Stimulated activated CD8-positive, alpha-beta memory T cell treated with anti-CD3 and anti-CD28 coated beads, Interleukin-4, amount 100 ng/mL, for 24 hours (primary cell): ENCODE measurements around the gene KRTAP10-2.
"Not testable (repeated sequence)": the region's sequence is repeated elsewhere in the genome, so short reads cannot be mapped to it uniquely, and the experiment has no call there.

Source experiments
- DNase-seq: peaks from one replicate; pipeline ENCODE4 v3.0.0-alpha.2; 2020; ENCODE audit warnings: low read depth

The KRTAP10-2 gene

DNA sequence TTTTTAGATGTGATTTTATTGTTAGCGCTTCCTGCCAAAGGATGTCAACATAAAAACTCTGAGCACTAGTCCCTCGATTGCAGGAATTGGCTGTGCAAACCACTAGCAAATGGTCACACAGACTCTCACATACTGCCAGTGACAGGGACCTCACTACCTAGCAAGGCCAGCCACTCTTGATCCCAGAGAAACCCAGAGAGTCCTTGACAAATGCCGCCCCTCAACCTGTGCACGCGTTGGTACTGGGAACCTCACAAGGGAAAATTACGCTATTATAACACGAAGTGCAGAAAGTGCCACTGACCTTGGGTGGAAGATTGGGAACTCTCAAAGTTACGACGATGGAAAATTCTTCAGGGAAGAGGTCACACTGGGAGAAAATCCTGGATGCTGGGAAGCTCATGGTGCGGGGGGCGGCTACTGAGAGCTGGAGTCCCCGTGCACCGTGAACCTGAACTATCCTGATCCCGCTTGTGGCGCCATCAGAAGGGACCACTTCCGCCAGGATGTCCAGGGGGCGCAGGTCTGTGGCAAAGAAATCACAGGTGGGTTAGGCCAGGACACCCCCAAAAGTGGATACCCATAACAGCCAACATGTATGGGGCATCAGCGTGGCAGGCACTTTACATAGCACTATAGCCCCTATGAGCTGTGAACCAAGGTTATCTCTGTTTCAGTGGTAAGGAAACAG lies 16.3 kb upstream of the KRTAP10-2 start:
- DNase-seq, result no peak

DNA sequence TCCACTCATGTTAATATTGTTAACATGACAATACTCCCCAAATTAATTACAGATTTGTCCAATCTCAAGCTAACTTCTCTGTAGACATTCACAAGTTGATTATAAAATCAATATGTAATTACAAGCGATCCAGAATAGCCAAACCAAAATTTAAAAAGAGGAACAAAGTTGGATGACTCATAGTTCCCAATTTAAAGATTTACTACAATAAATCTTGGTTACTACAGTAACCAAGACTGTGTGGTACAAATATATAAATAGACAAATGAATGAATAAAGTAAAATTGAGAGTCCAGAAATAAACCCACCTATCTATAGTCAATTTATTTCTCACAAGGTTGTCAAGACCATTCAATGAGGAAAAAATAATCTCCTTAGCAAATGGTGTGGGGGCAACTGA lies 15.1 kb upstream of the KRTAP10-2 start:
- no peak for DNase-seq

DNA sequence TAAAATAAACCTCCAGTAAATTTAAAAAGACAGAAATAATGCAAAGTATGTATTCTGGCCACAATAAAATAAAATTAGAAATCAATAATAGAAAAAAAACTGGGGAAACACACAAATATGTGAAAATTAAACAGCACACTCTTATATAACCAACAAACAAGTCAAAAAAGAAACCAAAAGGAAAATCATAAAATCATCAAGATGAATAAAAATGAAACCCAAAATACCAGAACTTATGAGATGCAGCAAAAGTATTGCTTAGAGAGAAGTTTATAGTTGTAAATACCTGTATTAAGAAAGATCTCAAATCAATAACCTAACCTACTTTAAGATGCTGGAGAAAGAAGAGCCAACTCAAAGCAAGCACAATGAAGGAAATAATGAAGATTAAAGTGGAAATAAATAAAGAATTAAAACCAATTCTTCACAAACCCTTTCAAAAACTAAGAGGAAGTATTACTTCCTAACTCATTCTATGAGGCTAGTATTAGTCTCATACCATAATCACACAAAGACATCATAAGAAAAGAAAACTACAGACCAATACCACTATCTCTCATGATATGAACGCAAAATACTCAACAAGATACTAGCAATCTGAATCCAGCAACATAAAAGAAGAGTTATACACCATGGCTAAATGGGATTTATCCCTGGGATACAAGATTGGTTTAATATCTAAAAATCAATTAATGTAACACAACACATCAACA lies 13.7 kb upstream of the KRTAP10-2 start:
- no peak for DNase-seq

DNA sequence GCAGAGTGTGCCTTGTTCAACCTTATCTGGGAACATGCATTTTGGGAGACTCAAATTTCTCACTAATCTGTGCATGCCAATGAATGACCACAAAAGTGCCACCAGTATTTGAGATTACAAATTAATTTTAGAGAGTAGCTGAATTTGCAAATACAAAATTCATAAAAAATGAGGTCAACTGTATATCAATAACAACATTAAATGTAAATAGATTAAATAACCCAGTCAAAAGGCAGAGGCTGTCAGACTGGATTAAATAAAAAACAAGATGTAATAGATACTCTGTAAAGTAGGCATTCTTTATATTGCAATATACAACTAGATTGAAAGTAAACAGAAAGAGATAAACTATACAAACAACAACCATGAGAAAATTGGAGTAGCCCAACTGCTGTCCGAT lies 12.8 kb upstream of the KRTAP10-2 start:
- no peak for DNase-seq

DNA sequence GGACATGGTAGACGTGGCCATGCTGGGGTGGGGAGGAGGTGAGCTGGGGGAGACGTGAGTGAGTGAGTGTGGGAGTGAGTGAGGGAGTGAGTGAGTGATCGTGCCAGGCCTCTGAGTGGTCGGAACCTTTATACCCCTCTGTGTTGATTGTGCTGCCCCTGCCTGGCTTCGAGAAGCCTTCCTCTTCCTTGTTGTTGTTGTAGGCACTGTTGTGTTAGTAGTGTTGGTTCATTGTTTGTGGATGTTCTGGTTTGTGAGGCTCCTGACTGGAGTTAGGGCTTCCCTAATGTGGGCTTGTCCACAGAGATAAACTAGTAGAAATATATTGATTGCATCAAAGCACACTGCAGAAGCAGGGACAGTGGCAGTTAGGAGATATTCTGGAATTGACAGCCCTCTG lies 7.4 kb upstream of the KRTAP10-2 start, which contains the start of gene KRTAP10-3:
KRTAP10-3 (minus strand) TSS at position 101 of the 400 bp plus-strand sequence; CDS start at position 21, 80 bp downstream.
- no peak for DNase-seq

DNA sequence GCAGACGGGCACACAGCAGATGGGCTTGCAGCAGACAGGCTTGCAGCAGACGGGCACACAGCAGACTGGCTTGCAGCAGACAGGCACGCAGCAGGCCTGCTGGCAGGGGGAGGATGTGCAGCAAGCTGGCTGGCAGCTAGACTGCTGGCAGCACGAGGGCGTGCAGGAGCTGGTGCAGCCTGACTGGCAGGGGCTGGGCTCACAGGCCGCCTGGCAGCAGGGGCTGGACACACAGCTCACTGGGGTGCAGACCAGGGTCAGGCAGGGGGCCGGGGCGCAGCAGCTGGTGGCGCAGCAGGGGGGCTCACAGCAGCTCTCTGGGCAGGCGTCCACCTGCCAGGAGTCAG lies 7.0 kb upstream of the KRTAP10-2 start:
- not testable (repeated sequence) for DNase-seq

DNA sequence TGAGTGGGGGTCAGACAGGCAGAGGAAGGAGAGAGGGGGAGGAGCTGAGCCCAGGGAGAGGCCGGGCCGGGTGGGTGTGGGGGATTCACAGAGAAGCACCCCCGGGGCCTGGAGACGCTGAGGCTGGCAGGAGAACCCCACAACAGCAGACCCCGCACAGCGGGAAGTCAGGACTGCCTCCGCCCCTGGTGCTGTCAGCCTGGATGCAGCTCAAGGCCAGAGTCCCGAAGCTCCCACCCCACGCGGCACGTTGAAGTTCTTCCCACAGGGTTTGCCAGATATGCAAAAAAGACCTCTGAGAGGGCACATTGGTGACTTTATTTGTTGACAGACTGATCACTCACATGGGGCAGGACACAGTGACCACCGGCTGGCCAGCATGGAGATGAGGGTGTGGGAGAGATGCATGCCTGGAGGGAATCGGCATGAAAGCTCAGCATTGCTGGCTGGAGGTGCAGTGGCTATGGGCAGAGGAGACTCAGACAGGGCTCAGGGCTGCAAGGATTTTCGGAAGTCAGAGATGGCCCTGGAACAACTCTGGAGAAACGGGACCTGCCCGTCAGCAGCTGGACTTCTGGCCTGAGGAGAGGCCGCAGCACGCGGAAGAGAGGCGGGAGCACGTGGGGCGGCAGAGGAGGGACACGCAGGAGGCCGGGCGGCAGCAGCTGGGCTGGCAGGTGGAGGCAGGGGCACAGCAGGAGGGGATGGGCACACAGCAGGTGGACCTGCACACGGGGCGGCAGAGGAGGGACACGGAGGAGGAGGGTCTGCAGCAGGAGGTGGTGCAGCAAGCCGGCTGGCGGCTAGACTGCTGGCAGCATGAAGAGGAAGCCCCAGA lies 6.4 kb upstream of the KRTAP10-2 start:
- DNase-seq, result no peak

DNA sequence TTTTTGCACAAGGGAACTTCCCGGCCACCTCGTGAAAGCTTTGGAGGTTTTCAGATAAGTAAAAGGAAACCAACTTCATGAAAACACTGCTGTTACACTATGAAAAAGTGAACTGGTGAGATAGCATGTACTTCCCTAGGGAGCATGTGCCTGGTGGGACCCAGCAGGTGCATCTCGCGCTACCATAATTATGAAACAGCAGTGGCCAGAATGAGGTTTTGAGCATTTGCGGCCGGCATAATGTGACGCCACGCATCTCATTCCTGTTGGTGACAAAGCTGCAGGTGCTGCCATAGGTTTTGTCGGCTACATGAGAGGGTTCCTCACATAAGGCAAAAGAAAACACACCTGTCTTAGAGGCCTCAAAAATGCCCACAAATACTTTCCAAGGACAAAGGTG lies 5.6 kb upstream of the KRTAP10-2 start:
- no peak for DNase-seq

DNA sequence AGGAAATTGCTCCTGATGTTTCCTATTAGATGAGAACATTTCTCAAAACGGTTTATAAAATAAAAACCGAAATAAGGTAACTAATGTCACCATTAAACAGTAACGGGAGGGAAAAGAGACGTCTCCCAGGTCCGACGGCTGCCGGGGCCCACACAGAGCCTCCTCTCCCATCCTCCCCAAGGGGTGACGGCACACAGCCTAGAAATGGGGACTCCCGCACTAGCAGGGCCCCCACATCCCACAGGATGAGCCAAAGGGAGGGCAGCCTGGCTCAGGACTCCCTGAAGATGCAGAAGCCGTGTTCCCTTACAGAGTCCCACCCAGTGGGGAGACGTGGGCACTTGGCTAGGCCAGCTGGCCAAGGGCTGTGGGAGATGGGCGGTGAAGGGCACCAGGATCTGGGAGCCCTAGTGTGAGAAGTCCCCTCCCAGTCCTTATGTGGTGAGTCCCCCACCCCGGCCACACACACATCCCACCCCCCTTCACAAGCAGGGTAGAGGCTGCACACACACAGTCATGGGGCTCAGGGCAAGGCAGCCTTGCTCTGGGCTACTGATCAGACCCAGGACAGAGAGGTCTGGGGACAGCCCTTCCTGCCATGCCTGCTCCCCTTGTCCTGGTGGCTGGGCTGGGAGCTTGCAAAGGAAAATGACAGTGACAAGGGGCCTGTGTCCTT lies 4.0 kb upstream of the KRTAP10-2 start:
- no peak for DNase-seq

DNA sequence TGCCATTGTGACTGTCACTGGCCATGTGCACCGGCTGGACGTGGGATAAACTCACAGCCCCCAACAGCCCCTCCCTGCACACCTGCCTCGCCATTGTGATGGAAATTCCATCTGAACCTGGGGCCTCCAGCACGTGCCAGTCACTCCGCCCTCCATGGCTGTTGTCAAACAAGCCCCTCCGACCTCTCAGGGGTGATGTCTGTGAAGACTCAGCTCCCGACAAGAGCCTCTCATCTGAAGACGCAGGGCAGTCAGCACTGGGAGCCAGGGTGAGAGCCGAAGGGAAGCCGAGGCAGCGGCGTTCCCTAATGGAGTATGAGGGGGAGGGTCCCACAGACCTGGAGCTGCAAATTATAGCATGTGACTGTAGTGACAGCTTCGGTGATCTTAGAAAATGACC lies 1.4 kb upstream of the KRTAP10-2 start:
- DNase-seq, result no peak

DNA sequence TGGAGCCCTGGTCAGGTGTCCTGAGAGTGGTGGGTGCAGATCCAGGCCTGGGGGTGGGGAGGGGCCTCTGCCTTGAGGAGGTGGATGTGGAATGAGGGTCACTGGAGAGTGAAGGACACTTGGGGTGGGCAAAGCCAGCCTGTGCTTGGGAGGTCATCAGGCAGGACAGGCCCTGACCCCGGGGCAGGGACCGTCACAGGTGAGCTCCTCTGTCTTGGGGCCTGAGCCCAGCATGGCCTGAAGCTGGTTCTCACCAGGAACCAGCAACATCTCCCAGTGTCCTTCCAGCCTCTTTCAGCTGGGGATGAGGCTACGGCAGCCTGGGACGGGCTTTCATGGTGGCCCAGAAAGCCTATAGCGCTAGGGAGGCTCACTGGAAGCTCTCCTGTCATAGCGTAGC lies 831 bp upstream of the KRTAP10-2 start:
- no peak for DNase-seq

DNA sequence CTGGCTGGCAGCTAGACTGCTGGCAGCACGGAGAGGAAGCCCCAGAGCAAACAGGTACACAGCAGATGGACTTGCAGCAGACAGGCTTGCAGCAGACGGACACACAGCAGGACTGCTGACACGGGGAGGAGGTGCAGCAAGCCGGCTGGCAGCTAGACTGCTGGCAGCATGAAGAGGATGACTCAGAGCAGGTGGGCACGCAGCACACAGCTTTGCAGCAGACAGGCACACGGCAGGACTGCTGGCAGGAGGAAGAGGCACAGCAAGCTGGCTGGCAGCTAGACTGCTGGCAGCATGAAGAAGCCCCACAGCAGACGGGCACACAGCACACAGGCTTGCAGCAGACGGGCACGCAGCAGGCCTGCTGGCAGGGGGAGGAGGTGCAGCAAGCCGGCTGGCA lies 498 bp downstream of the KRTAP10-2 start:
- DNase-seq, result no peak

DNA sequence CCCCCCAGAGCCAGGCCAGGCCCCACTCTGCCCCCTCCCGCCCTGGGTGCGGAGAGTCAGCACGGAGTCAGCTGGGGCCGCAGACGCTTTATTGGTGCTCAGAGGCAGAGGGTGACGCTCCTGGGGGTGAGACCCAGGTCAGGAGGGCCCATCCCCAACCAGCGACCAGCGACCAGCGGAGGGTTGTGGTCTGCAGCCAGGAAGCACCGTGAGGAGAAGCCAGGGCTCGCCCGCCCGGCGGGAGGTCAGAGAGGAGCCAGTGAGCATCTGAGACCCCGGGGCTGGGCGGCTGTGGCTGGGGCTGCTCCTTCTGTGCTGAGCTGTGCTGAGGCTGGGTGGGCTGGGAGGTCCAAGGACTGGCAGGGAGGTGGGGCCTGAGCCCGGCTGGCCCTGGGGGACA lies 1.0 kb downstream of the KRTAP10-2 start:
- DNase-seq, result not testable (repeated sequence)

DNA sequence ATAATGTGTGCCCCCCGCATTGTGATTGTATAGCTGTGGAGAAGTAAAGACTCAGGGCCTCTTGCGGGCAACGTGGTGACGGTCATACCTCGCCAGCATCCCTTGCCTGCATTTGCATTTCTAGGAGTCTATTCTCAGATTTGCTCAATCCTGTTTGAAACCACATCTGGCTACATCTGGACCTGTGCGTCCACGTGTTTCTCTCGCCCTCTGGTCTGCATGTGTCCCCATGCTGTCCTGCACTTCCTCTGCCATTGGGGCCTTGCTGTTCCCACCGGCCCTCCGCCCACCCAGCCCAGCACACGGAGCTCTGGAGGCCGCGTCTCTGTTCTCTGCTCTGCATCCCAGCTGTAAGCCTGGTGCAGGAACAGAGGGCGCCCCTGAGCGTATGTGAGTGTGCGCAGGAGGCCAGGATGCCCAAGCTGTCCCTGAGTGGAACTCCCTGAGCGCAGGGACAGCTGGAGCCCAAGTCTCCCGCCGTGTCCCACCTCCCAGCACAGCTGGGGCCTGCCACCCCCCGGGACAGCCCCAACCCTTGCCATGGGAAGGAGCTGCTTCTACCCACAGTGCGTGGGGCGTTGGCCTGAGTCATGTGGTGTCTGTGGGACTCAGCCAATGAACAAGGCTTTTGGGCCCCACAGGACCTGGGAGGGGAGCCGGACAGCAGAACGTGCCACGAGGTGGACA lies 1.6 kb downstream of the KRTAP10-2 start:
- no peak for DNase-seq

DNA sequence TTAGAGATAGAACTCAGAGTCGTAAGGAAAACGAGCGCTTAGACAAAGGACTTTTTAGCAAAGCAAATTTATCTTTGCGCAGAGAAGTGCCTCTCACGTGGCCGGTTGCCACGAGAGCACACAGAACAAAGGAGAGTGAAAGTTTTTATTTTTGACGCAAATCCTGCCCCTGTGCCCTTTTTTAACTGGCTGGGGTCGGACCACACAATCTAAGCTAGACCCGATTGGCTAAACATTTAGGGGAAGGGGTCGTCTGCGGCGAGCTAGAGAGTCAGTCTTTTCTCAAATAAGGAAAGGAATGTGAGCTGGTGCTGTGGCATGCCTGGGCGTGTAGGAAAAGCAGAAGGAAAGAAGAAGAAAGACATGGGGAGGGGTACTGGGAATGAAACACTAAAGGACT lies 2.4 kb downstream of the KRTAP10-2 start:
- DNase-seq, result no peak

DNA sequence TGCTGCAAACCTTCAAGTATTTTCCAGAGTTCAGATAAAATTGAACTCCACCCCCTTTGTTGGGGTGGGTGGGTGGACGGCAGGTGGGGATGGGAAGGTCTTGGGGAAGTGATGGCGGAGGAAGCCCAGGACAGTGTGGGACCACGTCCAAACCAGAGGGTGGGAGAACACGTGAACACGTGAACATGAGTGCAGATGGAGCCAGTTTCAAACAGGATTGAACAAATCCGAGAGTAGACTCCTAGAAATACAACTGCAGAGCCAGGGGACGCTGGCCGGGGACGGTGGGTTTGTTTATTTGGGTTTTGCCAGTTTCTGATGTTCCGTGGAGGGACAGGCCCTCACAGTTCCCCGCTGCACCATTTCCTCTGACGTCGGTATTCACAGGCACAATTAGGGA lies 2.9 kb downstream of the KRTAP10-2 start:
- DNase-seq, result no peak

DNA sequence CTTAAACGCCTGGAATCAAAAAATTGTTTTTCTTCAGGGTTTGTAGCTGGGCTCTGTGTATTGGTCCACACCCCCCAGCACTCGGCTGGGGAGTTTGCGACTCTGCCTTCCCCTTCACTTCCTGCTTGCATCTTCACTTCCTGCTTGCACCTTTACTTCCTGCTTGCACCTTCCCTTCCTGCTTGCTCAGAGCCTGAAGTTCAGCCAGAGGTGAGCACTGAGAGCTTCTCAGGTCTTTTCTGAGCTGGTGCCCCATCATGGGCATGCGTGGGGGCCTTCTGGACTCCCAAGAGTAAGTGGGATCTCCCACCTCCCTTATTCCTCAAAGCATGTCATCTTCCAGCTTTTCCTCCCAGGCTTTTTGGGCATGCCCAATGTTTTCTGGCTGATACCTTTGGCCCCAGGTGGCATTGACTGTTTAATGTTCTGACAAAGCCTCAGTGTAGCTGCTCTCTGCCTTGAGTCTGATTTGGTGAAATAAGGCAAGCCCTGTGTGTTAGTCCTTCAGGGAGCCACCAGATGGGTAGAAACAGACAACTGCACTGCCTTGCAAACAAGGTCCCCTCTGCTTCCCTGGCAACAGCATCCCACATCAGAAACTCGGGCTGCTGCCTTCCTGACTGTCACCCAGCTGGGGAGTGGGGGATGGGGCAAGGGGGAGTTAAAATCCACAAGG lies 3.5 kb downstream of the KRTAP10-2 start:
- peak; percentile 12 for DNase-seq

DNA sequence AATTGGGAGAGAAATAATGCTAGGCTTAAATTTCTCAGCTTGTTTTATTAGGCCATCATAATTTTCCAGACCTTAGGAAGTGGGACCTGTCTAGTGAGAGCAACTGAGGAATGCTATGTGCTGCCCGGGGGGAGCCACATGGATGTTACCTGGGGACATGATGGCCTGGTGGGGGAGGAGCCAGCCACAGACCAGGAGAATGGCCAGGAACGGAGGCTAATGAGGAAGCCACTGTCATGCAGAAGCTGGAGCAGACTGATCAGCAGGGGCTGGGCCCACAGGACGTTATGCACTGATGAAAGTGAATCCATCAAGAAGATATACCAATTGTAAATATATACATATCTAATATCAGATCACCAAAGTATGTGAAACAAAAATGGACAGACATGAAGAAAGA lies 6.7 kb downstream of the KRTAP10-2 start:
- DNase-seq, result no peak

DNA sequence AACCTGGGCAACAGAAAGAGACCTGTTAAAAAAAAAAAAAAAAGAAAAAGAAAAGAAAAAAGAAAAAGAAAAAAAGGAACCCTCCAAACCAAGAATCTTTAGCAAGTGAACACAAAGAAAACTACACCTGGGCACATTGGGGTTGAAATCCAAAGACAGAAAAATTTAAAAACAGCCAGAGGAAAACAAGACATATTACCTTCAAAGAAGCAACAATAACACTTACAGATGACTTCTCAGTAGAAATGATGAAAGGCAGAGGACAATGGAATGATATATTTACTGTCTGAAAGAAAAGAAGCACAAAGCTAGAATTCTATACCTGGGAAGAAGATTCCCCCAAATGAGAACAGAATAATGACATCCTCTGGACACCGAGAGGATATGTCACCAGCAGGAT lies 8.6 kb downstream of the KRTAP10-2 start:
- DNase-seq, result no peak

DNA sequence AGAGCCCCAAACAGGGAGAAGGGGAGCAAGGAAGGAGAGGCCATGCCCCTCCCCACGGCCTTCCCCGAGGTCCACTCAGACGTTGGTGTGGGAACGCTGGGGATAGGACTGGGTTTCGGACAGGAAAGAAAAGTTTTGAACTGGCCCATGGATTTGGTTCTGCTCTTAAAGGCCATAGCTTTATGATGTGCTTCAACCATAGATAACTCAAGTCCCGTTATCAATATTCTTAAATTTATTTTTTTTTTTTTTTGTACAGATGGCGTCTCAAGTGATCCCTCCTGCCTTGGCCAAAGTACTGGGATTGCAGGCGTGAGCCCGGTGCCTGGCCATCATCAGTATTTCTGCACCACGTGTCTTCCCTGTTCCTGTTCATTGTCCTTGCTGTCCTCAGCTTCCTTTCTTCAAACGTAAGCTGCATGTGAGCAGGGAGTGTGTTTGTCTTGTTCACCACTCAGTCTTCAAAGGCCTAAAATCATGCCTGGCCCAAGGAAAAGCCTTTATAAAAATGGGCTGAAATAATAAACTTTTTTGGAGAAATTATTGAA lies 10.5 kb downstream of the KRTAP10-2 start:
- no peak for DNase-seq
